Measurements from ENCODE around the gene ZFP1. TPM values are rescaled to one million over a fixed set of nuclear protein-coding genes. Genes with fewer than 3 reads are reported as not detected.
A peak's percentile ranks its signal among the peaks of the same experiment; 100 is the strongest.

The ZFP1 gene
- total and polyA plus RNA-seq, 9 of the 15 experiments (the other 6 are each of a cell fraction or from before 2014, with no cell fraction given), result 2.6 to 14.7 (median 11.6) TPM

- H3K4me1 ChIP-seq (replicated peaks in 1 of 2; ENCODE audit: control insufficient read depth in 2 of 2, insufficient read depth in 2 of 2, low read length in 2 of 2), result no peaks in the 10 kb centered on the region; a peak in 1 of 5 replicates
- H3K9me1 ChIP-seq (ENCODE audit: control insufficient read depth, insufficient read depth, low read length), result no peaks in the 10 kb centered on the region
- POLR2A ChIA-PET, result no interaction called here
- ATAC-seq (no peak; the same call in 2 of the 3 replicates), FAIRE-seq (no peak), DNase-seq (ENCODE audit: extremely low read depth in 1 of 4, low spot score in 3 of 4) (no peak)
- H3K27ac ChIP-seq (ENCODE audit: extremely low read depth, low read depth, low read length), result no peak overlapping the region
- H3K4me3 ChIP-seq, result no peak overlapping the region
- H3K9me3 ChIP-seq (replicated peaks; ENCODE audit: control insufficient read depth, insufficient read depth, low read depth, low read length), result no peaks in the 10 kb centered on the region
- peak overlapping the region in 1 of 2 experiments; percentile 52; a peak in 1 of 4 replicates for H3K9ac ChIP-seq (ENCODE audit: insufficient read depth in 1 of 2, low read depth in 2 of 2, low read length in 2 of 2)
- CTCF ChIA-PET (ENCODE audit: low intra/inter-chr PET ratio), result no interaction called here
- no peaks in the 10 kb centered on the region for H3K27me3 ChIP-seq (ENCODE audit: control insufficient read depth in 2 of 2, insufficient read depth in 2 of 2, low read length in 2 of 2)
- H4K20me1 ChIP-seq (replicated peaks; ENCODE audit: control insufficient read depth, insufficient read depth, low read length), result no peaks in the 10 kb centered on the region
- 38% methylated on average over 9 of the region's 9 CpGs for WGBS (ENCODE audit: insufficient coverage, low coverage, missing lambda C conversion rate)
- no peak overlapping the region for H3K4me2 ChIP-seq (ENCODE audit: insufficient read depth, low read length)
- intact Hi-C loops (cut with micrococcal nuclease), result loop anchor here (10.0 kb wide), 2 partner anchors 274 to 434 kb away; partner anchors contain the start of gene MLKL
- no peak overlapping the region for H2AFZ ChIP-seq (ENCODE audit: low read depth, low read length)
- BruUV-seq (replicated peaks), result no TSS peak
- in situ Hi-C loops (cut with MboI), result loop anchor here (25.0 kb wide), 1 partner anchor 426 kb away; the partner anchor contains the start of gene MLKL
- H3K36me3 ChIP-seq (ENCODE audit: control insufficient read depth, insufficient read depth, low read length), result no peaks in the 10 kb centered on the region
- no peaks in the 10 kb centered on the region for H3K79me2 ChIP-seq (ENCODE audit: control insufficient read depth, insufficient read depth, low read length)
- TF ChIP-seq CTCFL (IDR thresholded peaks at IDR 0.05; ENCODE audit: borderline replicate concordance, insufficient read depth, low read depth, low read length, poor library complexity, severe bottlenecking), result no peak
- TF ChIP-seq POLR2B (IDR thresholded peaks at IDR 0.05; ENCODE audit: low read depth, partially characterized antibody), result no peak
- TF ChIP-seq E2F6 (IDR thresholded peaks at IDR 0.05; ENCODE audit: borderline replicate concordance in 1 of 2, extremely low read depth in 1 of 2, insufficient read depth in 1 of 2, insufficient read length in 1 of 2, low read depth in 1 of 2, low read length in 1 of 2, poor library complexity in 1 of 2, severe bottlenecking in 1 of 2), result peak in 1 of 2 experiments; percentile 49
- TF ChIP-seq CHD7 (IDR thresholded peaks at IDR 0.05; ENCODE audit: low read depth, low read length), result no peak
- TF ChIP-seq ATF7 (IDR thresholded peaks at IDR 0.05), result peak; percentile 68; the same call in 1 of the 2 replicates
- TF ChIP-seq SMARCB1 (IDR thresholded peaks at IDR 0.05; ENCODE audit: insufficient read length, low read depth), result no peak
These were observed 9.7 kb upstream of the ZFP1 start for GRCh38 chr16:75138636-75139035.

Measured in K562 (cell line).